ENCODE measurements around the gene ADAMTS20. TPM values are rescaled to one million over a fixed set of nuclear protein-coding genes. Genes with fewer than 3 reads are reported as not detected.

Gene ADAMTS20
- total RNA-seq, 1 experiment from 2014 or later, result 6.0 TPM

- no peak for TF ChIP-seq ZNF263 (CRISPR knock-in tag; IDR thresholded peaks at IDR 0.05; ENCODE audit: low read depth)
- no peak for TF ChIP-seq MAX (CRISPR knock-in tag; IDR thresholded peaks at IDR 0.05)
- no peak for TF ChIP-seq NFATC4 (CRISPR knock-in tag; IDR thresholded peaks at IDR 0.05)
- no peak for TF ChIP-seq ESRRA (CRISPR knock-in tag; IDR thresholded peaks at IDR 0.05; ENCODE audit: borderline replicate concordance)
- no peak for TF ChIP-seq ZNF532 (CRISPR knock-in tag; IDR thresholded peaks at IDR 0.05; ENCODE audit: borderline replicate concordance)
- TF ChIP-seq FOXP4 (CRISPR knock-in tag; IDR thresholded peaks at IDR 0.05), result no peak
- TF ChIP-seq NR1H2 (CRISPR knock-in tag; IDR thresholded peaks at IDR 0.05), result no peak
- no peak for TF ChIP-seq TCF7 (CRISPR knock-in tag; IDR thresholded peaks at IDR 0.05; ENCODE audit: low read depth)
- TF ChIP-seq ATF3 (CRISPR knock-in tag; conservative IDR thresholded peaks at IDR 0.05), result no peak
- TF ChIP-seq RORB (CRISPR knock-in tag; IDR thresholded peaks at IDR 0.05), result no peak
- TF ChIP-seq NFYB (CRISPR knock-in tag; conservative IDR thresholded peaks at IDR 0.05; ENCODE audit: low read depth), result no peak
- TF ChIP-seq ZNF121 (CRISPR knock-in tag; IDR thresholded peaks at IDR 0.05), result no peak
- TF ChIP-seq AFF4 (CRISPR knock-in tag; IDR thresholded peaks at IDR 0.05; ENCODE audit: borderline replicate concordance), result no peak
- Mint-ChIP-seq H3K36me3 (peaks cover 6% of the 10 kb centered on the region), H3K4me1 (no peaks in the 10 kb centered on the region), H3K27ac (no peak overlapping the region), H3K9me3 (no peaks in the 10 kb centered on the region), H3K4me3 (no peak overlapping the region), H3K27me3 (ENCODE audit: low read depth) (no peaks in the 10 kb centered on the region)
- DNase-seq (ENCODE audit: low spot score), result no peak
- ATAC-seq, result no peak
- CTCF ChIA-PET, result interaction anchor here (0.6 to 1.0 kb wide), 3 partner anchors 53 to 381 kb away, joined by 3 read pairs; no protein-coding TSS in a partner anchor
- POLR2A ChIA-PET, result no interaction called here
These were observed 50.3 kb downstream of the ADAMTS20 start for GRCh38 chr12:43501703-43502102.

GRCh38 chr12:43493261-43493797, 58.7 kb downstream of the ADAMTS20 start:
- Mint-ChIP-seq H3K27ac (no peak overlapping the region), H3K4me1 (no peaks in the 10 kb centered on the region), H3K4me3 (no peak overlapping the region), H3K27me3 (ENCODE audit: low read depth) (no peaks in the 10 kb centered on the region), H3K9me3 (no peaks in the 10 kb centered on the region), H3K36me3 (peaks cover 10% of the 10 kb centered on the region)
- POLR2A ChIA-PET, result no interaction called here
- CTCF ChIA-PET, result no interaction called here
- ATAC-seq (no peak), DNase-seq (ENCODE audit: low spot score) (no peak)
- TF ChIP-seq ATF3 (CRISPR knock-in tag; conservative IDR thresholded peaks at IDR 0.05) (no peak), MXD4 (CRISPR knock-in tag; IDR thresholded peaks at IDR 0.05; ENCODE audit: borderline replicate concordance) (no peak), FOXJ3 (CRISPR knock-in tag; IDR thresholded peaks at IDR 0.05; ENCODE audit: borderline replicate concordance) (no peak), CREB1 (CRISPR knock-in tag; IDR thresholded peaks at IDR 0.05) (no peak), TEAD1 (CRISPR knock-in tag; IDR thresholded peaks at IDR 0.05) (no peak), E2F1 (CRISPR knock-in tag; IDR thresholded peaks at IDR 0.05) (no peak), ZNF671 (CRISPR knock-in tag; IDR thresholded peaks at IDR 0.05) (no peak), ZNF121 (CRISPR knock-in tag; IDR thresholded peaks at IDR 0.05) (no peak)
- TF ChIP-seq, protein P1, sequence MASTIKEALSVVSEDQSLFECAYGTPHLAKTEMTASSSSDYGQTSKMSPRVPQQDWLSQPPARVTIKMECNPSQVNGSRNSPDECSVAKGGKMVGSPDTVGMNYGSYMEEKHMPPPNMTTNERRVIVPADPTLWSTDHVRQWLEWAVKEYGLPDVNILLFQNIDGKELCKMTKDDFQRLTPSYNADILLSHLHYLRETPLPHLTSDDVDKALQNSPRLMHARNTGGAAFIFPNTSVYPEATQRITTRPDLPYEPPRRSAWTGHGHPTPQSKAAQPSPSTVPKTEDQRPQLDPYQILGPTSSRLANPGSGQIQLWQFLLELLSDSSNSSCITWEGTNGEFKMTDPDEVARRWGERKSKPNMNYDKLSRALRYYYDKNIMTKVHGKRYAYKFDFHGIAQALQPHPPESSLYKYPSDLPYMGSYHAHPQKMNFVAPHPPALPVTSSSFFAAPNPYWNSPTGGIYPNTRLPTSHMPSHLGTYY (CRISPR knock-in tag; IDR thresholded peaks at IDR 0.05), result no peak

Data from WTC11 (cell line).